DOHH2 (cell line): ENCODE measurements around the gene WBP1.

Source experiments
- EZH2phosphoT487 ChIP-seq: fragments of 200-600 bp; sonication (generic); IDR thresholded peaks from 2 replicates; pipeline ENCODE4 v1.6.1; 2017; ENCODE audit warnings: borderline replicate concordance, mild to moderate bottlenecking, antibody characterized with exemption, low read length, moderate library complexity, mixed read lengths
- TF ChIP-seq, protein P1 (sequence below): fragments of 200-600 bp; sonication (generic); IDR thresholded peaks from one replicate; pipeline ENCODE4 v1.5.1; 2014; ENCODE audit warnings: antibody characterized with exemption, mild to moderate bottlenecking, low read depth, low read length; ENCODE audit not compliant: poor library complexity, severe bottlenecking

DNA sequence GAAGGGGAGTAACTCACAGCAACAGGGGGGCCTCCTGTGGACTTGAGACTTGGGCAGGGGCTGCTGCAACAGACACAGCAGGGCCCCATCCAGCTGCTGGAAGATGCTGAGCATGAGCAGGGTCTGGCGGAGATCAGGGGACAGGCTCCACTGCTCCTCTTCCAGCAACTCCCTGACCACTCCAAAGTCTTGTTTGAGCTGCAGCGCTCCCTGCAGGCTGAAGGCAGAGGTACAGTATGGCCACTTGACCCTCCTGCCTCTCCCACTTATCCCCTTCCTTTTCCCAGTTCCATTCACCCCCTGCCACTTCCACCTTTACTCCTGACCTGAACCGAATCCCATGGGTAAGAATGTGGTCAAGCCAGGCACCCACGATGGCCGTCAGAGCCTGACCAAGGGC is 16.7 kb downstream of the WBP1 start:
- TF ChIP-seq EZH2phosphoT487: no peak
- TF ChIP-seq, protein P1, sequence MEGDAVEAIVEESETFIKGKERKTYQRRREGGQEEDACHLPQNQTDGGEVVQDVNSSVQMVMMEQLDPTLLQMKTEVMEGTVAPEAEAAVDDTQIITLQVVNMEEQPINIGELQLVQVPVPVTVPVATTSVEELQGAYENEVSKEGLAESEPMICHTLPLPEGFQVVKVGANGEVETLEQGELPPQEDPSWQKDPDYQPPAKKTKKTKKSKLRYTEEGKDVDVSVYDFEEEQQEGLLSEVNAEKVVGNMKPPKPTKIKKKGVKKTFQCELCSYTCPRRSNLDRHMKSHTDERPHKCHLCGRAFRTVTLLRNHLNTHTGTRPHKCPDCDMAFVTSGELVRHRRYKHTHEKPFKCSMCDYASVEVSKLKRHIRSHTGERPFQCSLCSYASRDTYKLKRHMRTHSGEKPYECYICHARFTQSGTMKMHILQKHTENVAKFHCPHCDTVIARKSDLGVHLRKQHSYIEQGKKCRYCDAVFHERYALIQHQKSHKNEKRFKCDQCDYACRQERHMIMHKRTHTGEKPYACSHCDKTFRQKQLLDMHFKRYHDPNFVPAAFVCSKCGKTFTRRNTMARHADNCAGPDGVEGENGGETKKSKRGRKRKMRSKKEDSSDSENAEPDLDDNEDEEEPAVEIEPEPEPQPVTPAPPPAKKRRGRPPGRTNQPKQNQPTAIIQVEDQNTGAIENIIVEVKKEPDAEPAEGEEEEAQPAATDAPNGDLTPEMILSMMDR: peak; percentile 65
